ENCODE results near the gene AUNIP. TPM values are rescaled to one million over a fixed set of nuclear protein-coding genes. Genes with fewer than 3 reads are reported as not detected.

The AUNIP gene
- total RNA-seq = 2.5 and 4.2 TPM in 2 replicates

GRCh38 chr1:25858906-25859789 lies at the start of gene AUNIP:
TSS of gene AUNIP (minus strand) at chr1:25859457. CDS start at chr1:25859357, 100 bp downstream.

GRCh38 chr1:25905680-25906643 lies 46.7 kb upstream of the AUNIP start, which contains the start of gene STMN1:
TSS of gene STMN1 (minus strand) at chr1:25906419. CDS start at chr1:25904676, 1,743 bp downstream.

GRCh38 chr1:25875154-25875855 lies 16.0 kb upstream of the AUNIP start, which contains the start of gene PAQR7:
TSS of gene PAQR7 (minus strand) at chr1:25875708. CDS start at chr1:25863839, 11,869 bp downstream.

GRCh38 chr1:25819491-25820246 lies 39.6 kb downstream of the AUNIP start, which contains the start of gene MTFR1L:
TSS of gene MTFR1L (plus strand) at chr1:25819954. CDS start at chr1:25823105, 3,151 bp downstream.

GRCh38 chr1:25799935-25800702 lies 59.1 kb downstream of the AUNIP start, which contains the start of gene SELENON:
TSS of gene SELENON (plus strand) at chr1:25800193. CDS start at chr1:25800231, 38 bp downstream.

Other genes with a start within 250 kb of the AUNIP start
- 0.30 and 0.67 TPM in 2 replicates for gene MAN1C1, start 242.7 kb downstream of the AUNIP start, total RNA-seq
- gene SELENON, start 59.3 kb downstream of the AUNIP start, total RNA-seq = 73.9 and 81.0 TPM in 2 replicates
- gene MTFR1L, start 39.5 kb downstream of the AUNIP start, total RNA-seq = 23.3 and 25.8 TPM in 2 replicates
- gene PAQR7, start 16.3 kb upstream of the AUNIP start, total RNA-seq = 5.0 and 6.3 TPM in 2 replicates
- gene STMN1, start 47.0 kb upstream of the AUNIP start, total RNA-seq = 203 and 218 TPM in 2 replicates
- gene PAFAH2, start 138.6 kb upstream of the AUNIP start, total RNA-seq = 6.6 and 7.6 TPM in 2 replicates
- gene EXTL1, start 162.3 kb upstream of the AUNIP start, total RNA-seq = not detected in 2 replicates
- gene SLC30A2, start 186.7 kb upstream of the AUNIP start, total RNA-seq = 0.15 TPM in 1 of 2 replicates, not detected in the other
- not detected in 2 replicates for gene TRIM63, start 208.2 kb upstream of the AUNIP start, total RNA-seq

Measured in mammary microvascular endothelial cell (primary cell).